LHCN-M2 (cell line): Measurements from ENCODE around the gene ADORA1. TPM values are rescaled to one million over a fixed set of nuclear protein-coding genes. Genes with fewer than 3 reads are reported as not detected.
A peak's percentile ranks its signal among the peaks of the same experiment; 100 is the strongest.

ENCODE experiments used
- DNase-seq: peaks from one replicate; pipeline ENCODE4 v3.0.0-alpha.2; 2012; ENCODE audit warnings: low read depth
- total RNA-seq: library from RNA; depleted of rRNA; stranded (reverse); fragments of >200 nt; gene quantifications from 2 replicates; pipeline ENCODE4 v1.2.3, GENCODE V29; 2014

Gene ADORA1
- total RNA-seq, 1 experiment from 2014 or later = 19.1 TPM

- peak; percentile 91 for DNase-seq
Measured at GRCh38 chr1:203172184-203173010, 44.9 kb downstream of the ADORA1 start.

GRCh38 chr1:203173011-203173555 lies 45.6 kb downstream of the ADORA1 start:
- DNase-seq = no peak

GRCh38 chr1:203173566-203173965 lies 46.0 kb downstream of the ADORA1 start:
- peak; percentile 63 for DNase-seq

- DNase-seq = no peak
Measured at GRCh38 chr1:203174324-203174985, 46.9 kb downstream of the ADORA1 start.

GRCh38 chr1:203175237-203175826 lies 47.8 kb downstream of the ADORA1 start, which contains the start of gene MYBPH:
Gene MYBPH, minus strand, starts transcription at chr1:203175826. Its CDS starts 71 bp downstream, at chr1:203175755.
- no peak for DNase-seq

- no peak for DNase-seq
Measured at GRCh38 chr1:203175827-203176241, 48.3 kb downstream of the ADORA1 start.

GRCh38 chr1:203176273-203177035 lies 48.9 kb downstream of the ADORA1 start:
- DNase-seq = peak; percentile 87

GRCh38 chr1:203177036-203177405 lies 49.5 kb downstream of the ADORA1 start:
- no peak for DNase-seq

- DNase-seq = peak; percentile 91
Measured at GRCh38 chr1:203177470-203178039, 50.0 kb downstream of the ADORA1 start.

- DNase-seq = peak; percentile 85
Measured at GRCh38 chr1:203178083-203178482, 50.6 kb downstream of the ADORA1 start.

GRCh38 chr1:203178821-203179666 lies 51.5 kb downstream of the ADORA1 start:
- DNase-seq = no peak

- no peak for DNase-seq
Measured at GRCh38 chr1:203179667-203180005, 52.1 kb downstream of the ADORA1 start.

GRCh38 chr1:203180611-203181330 lies 53.2 kb downstream of the ADORA1 start:
- no peak for DNase-seq

- no peak for DNase-seq
Measured at GRCh38 chr1:203181586-203182386, 54.3 kb downstream of the ADORA1 start.

GRCh38 chr1:203182387-203182953 lies 54.9 kb downstream of the ADORA1 start:
- no peak for DNase-seq

- no peak for DNase-seq
Measured at GRCh38 chr1:203183828-203184227, 56.3 kb downstream of the ADORA1 start.

- no peak for DNase-seq
Measured at GRCh38 chr1:203184467-203184866, 56.9 kb downstream of the ADORA1 start.

- no peak for DNase-seq
Measured at GRCh38 chr1:203185061-203185461, 57.5 kb downstream of the ADORA1 start.
